B cell (primary cell): ENCODE data around the gene SERGEF.

Experiments
- EZH2 ChIP-seq: IDR thresholded peaks from 2 replicates; pipeline ENCODE4 v1.6.1; 2012; ENCODE audit warnings: borderline replicate concordance, low read depth, mild to moderate bottlenecking, moderate library complexity, low read length; ENCODE audit not compliant: insufficient read depth, poor library complexity, severe bottlenecking
- TF ChIP-seq, protein P1 (sequence below): fragments of 200-600 bp; IDR thresholded peaks from one replicate; pipeline ENCODE4 v1.8.0; 2022; ENCODE audit warnings: antibody characterized with exemption, mild to moderate bottlenecking

DNA sequence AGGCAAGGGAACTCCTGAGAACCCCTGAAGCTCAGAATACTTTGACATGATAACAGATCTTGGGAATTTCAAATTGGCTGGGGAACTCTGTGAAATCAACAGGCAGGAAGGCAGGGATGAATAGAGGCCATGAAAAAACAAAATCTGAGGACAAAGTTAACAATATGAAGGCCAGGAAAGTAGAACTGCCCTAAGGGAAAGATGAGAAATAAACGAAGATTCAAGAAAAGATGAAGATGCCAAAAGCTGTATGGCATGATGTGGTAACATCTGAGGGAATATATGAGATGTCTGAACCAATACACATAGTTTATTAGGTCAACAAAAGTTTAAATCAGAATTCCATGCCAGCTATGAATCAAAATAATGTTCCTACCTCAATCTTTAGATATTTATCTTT, 25.0 kb downstream of the SERGEF start:
- TF ChIP-seq, protein P1, sequence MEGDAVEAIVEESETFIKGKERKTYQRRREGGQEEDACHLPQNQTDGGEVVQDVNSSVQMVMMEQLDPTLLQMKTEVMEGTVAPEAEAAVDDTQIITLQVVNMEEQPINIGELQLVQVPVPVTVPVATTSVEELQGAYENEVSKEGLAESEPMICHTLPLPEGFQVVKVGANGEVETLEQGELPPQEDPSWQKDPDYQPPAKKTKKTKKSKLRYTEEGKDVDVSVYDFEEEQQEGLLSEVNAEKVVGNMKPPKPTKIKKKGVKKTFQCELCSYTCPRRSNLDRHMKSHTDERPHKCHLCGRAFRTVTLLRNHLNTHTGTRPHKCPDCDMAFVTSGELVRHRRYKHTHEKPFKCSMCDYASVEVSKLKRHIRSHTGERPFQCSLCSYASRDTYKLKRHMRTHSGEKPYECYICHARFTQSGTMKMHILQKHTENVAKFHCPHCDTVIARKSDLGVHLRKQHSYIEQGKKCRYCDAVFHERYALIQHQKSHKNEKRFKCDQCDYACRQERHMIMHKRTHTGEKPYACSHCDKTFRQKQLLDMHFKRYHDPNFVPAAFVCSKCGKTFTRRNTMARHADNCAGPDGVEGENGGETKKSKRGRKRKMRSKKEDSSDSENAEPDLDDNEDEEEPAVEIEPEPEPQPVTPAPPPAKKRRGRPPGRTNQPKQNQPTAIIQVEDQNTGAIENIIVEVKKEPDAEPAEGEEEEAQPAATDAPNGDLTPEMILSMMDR, result no peak
- no peak for TF ChIP-seq EZH2
